ENCODE data around the gene MTARC2. TPM values are rescaled to one million over a fixed set of nuclear protein-coding genes. Genes with fewer than 3 reads are reported as not detected.
A peak's percentile ranks its signal among the peaks of the same experiment; 100 is the strongest.
"Not testable (repeated sequence)": the region's sequence is repeated elsewhere in the genome, so short reads cannot be mapped to it uniquely, and the experiment has no call there.

Gene MTARC2
- total RNA-seq, 1 experiment from 2014 or later: 5.4 TPM

GRCh38 chr1:220715986-220716385 is 32.1 kb upstream of the MTARC2 start:
- not testable (repeated sequence) for H3K4me1 ChIP-seq; H3K4me3 ChIP-seq; H3K36me3 ChIP-seq; H3K27me3 ChIP-seq; H3K27ac ChIP-seq; DNase-seq; H3K9me3 ChIP-seq (replicated peaks)

- H3K27me3 ChIP-seq: no peaks in the 10 kb centered on the region
- H3K36me3 ChIP-seq: no peaks in the 10 kb centered on the region
- H3K4me3 ChIP-seq: no peak overlapping the region
- no peak overlapping the region for H3K27ac ChIP-seq
- peaks cover 3% of the 10 kb centered on the region; the same call in 1 of the 2 replicates for H3K9me3 ChIP-seq (replicated peaks)
- no peak for DNase-seq
- no peaks in the 10 kb centered on the region for H3K4me1 ChIP-seq
Observed at GRCh38 chr1:220717800-220718640, 30.1 kb upstream of the MTARC2 start.

GRCh38 chr1:220721266-220721665 is 26.9 kb upstream of the MTARC2 start:
- not testable (repeated sequence) for H3K4me1 ChIP-seq; H3K9me3 ChIP-seq (replicated peaks); H3K27ac ChIP-seq; H3K36me3 ChIP-seq; H3K27me3 ChIP-seq; H3K4me3 ChIP-seq
- DNase-seq: peak; percentile 32 to 58

- Histone ChIP-seq H3K27me3 (no peaks in the 10 kb centered on the region), H3K36me3 (no peaks in the 10 kb centered on the region), H3K4me1 (no peaks in the 10 kb centered on the region), H3K9me3 (replicated peaks) (no peaks in the 10 kb centered on the region), H3K4me3 (no peak overlapping the region), H3K27ac (no peak overlapping the region)
- DNase-seq: peak in 1 of 2 experiments; percentile 25
Observed at GRCh38 chr1:220726634-220727033, 21.5 kb upstream of the MTARC2 start.

- Histone ChIP-seq H3K27ac (no peak overlapping the region), H3K36me3 (no peaks in the 10 kb centered on the region), H3K27me3 (no peaks in the 10 kb centered on the region), H3K4me3 (no peak overlapping the region), H3K4me1 (no peaks in the 10 kb centered on the region), H3K9me3 (replicated peaks) (no peaks in the 10 kb centered on the region)
- no peak for DNase-seq
Observed at GRCh38 chr1:220727519-220727918, 20.6 kb upstream of the MTARC2 start.

GRCh38 chr1:220730486-220730885 is 17.6 kb upstream of the MTARC2 start:
- H3K4me3 ChIP-seq: no peak overlapping the region
- no peaks in the 10 kb centered on the region for H3K27me3 ChIP-seq
- H3K9me3 ChIP-seq (replicated peaks): no peaks in the 10 kb centered on the region
- no peaks in the 10 kb centered on the region for H3K36me3 ChIP-seq
- no peak overlapping the region for H3K27ac ChIP-seq
- no peak for DNase-seq
- peaks cover 14% of the 10 kb centered on the region for H3K4me1 ChIP-seq

GRCh38 chr1:220732137-220732536 is 16.0 kb upstream of the MTARC2 start:
- Histone ChIP-seq H3K36me3 (no peaks in the 10 kb centered on the region), H3K4me3 (no peak overlapping the region), H3K9me3 (replicated peaks) (no peaks in the 10 kb centered on the region), H3K27me3 (no peaks in the 10 kb centered on the region), H3K4me1 (peaks cover 14% of the 10 kb centered on the region), H3K27ac (no peak overlapping the region)
- no peak for DNase-seq

- peaks cover 14% of the 10 kb centered on the region for H3K4me1 ChIP-seq
- no peak overlapping the region for H3K27ac ChIP-seq
- peak overlapping the region; percentile 49 for H3K4me3 ChIP-seq
Observed at GRCh38 chr1:220732621-220733020, 15.5 kb upstream of the MTARC2 start.

GRCh38 chr1:220733086-220733601 is 15.0 kb upstream of the MTARC2 start:
- Histone ChIP-seq H3K27me3 (no peaks in the 10 kb centered on the region), H3K4me1 (peaks cover 14% of the 10 kb centered on the region), H3K27ac (no peak overlapping the region), H3K36me3 (no peaks in the 10 kb centered on the region), H3K4me3 (peak overlapping the region; percentile 49), H3K9me3 (replicated peaks) (no peaks in the 10 kb centered on the region)
- DNase-seq: peak; percentile 87 to 96

More at GRCh38 chr1:220732621-220733020, 15.5 kb upstream of the MTARC2 start:
- H3K36me3 ChIP-seq: no peaks in the 10 kb centered on the region
- no peak for DNase-seq
- H3K27me3 ChIP-seq: no peaks in the 10 kb centered on the region
- no peaks in the 10 kb centered on the region for H3K9me3 ChIP-seq (replicated peaks)

- Histone ChIP-seq H3K27me3 (no peaks in the 10 kb centered on the region), H3K36me3 (no peaks in the 10 kb centered on the region), H3K27ac (no peak overlapping the region), H3K4me3 (no peak overlapping the region), H3K9me3 (replicated peaks) (no peaks in the 10 kb centered on the region), H3K4me1 (peaks cover 14% of the 10 kb centered on the region)
- no peak for DNase-seq
Observed at GRCh38 chr1:220734571-220735326, 13.4 kb upstream of the MTARC2 start.

- H3K9me3 ChIP-seq (replicated peaks); H3K27me3 ChIP-seq; H3K4me3 ChIP-seq; H3K36me3 ChIP-seq; DNase-seq; H3K27ac ChIP-seq: not testable (repeated sequence)
- peaks cover 14% of the 10 kb centered on the region for H3K4me1 ChIP-seq
Observed at GRCh38 chr1:220736283-220736682, 11.8 kb upstream of the MTARC2 start.

- Histone ChIP-seq H3K4me1 (peaks cover under 1% of the 10 kb centered on the region; the same call in 1 of the 2 replicates), H3K27ac (no peak overlapping the region), H3K27me3 (no peaks in the 10 kb centered on the region), H3K36me3 (no peaks in the 10 kb centered on the region), H3K9me3 (replicated peaks) (no peaks in the 10 kb centered on the region), H3K4me3 (no peak overlapping the region)
- no peak for DNase-seq
Observed at GRCh38 chr1:220741349-220741748, 6.8 kb upstream of the MTARC2 start.

GRCh38 chr1:220741825-220742224 is 6.3 kb upstream of the MTARC2 start:
- H3K9me3 ChIP-seq (replicated peaks): no peaks in the 10 kb centered on the region
- no peak overlapping the region for H3K4me3 ChIP-seq
- H3K36me3 ChIP-seq: no peaks in the 10 kb centered on the region
- DNase-seq: no peak
- H3K27me3 ChIP-seq: no peaks in the 10 kb centered on the region
- no peak overlapping the region for H3K27ac ChIP-seq
- H3K4me1 ChIP-seq: peaks cover 5% of the 10 kb centered on the region; the same call in 1 of the 2 replicates

GRCh38 chr1:220742520-220742919 is 5.6 kb upstream of the MTARC2 start:
- Histone ChIP-seq H3K4me3 (no peak overlapping the region), H3K4me1 (peaks cover 11% of the 10 kb centered on the region; the same call in 1 of the 2 replicates)
- no peak for DNase-seq

GRCh38 chr1:220746851-220747250 is 1.3 kb upstream of the MTARC2 start:
- Histone ChIP-seq H3K27me3 (no peaks in the 10 kb centered on the region), H3K4me3 (peak overlapping the region; percentile 81), H3K36me3 (no peaks in the 10 kb centered on the region), H3K27ac (peak overlapping the region; percentile 75; the same call in 1 of the 2 replicates), H3K9me3 (replicated peaks) (no peaks in the 10 kb centered on the region), H3K4me1 (peaks cover 11% of the 10 kb centered on the region; the same call in 1 of the 2 replicates)
- DNase-seq: peak in 1 of 2 experiments; percentile 13

More at GRCh38 chr1:220742520-220742919, 5.6 kb upstream of the MTARC2 start:
- Histone ChIP-seq H3K36me3 (no peaks in the 10 kb centered on the region), H3K9me3 (replicated peaks) (no peaks in the 10 kb centered on the region), H3K27ac (no peak overlapping the region), H3K27me3 (no peaks in the 10 kb centered on the region)
